HG03342 (cell line): ENCODE results near the gene TRPM3.
A peak's percentile ranks its signal among the peaks of the same experiment; 100 is the strongest.

Source experiments
- ATAC-seq: cut with Tn5 transposase; IDR thresholded peaks from one replicate; pipeline ENCODE4 v1.9.1; 2021; ENCODE audit warnings: mild to moderate bottlenecking, moderate library complexity; ENCODE audit not compliant: unreplicated experiment

Gene TRPM3

DNA sequence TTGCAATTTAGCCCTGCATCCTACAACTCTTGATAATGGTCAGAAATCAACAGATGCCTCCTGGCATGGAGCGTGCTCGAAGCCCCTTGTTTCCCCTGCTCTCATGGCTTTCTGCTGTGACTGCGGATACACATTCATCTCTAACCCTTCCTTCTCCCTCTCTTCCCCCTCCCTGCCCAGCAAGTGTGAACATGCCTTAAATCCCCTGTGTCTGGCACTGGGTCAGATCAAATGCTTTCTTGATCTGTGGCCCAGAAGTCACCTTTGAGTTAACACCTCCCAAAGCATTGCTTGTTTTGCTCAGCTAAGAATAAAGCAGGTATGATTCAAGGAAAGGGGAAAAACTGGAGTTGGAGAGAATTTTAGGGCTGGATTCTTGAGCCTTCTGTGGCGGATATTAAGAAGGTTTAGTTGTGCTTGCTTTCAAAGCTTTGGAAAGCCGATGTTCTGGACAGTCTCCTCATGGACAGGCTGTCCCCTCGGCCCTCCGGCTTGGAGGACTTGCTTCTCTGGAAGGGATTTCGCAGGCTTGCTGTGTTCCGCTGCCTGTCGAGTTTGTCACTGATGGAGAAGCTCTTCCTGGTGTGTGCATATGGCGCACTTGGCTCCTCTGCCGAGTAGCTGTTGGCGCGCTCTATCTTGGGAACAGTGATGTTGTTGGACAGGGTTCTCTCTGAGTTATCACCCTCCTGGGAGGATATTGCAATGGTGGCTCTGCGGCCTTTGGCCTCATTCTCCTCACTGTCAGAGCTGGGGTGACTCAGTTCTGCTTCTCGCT is 585.7 kb downstream of the TRPM3 start:
- ATAC-seq: no peak

DNA sequence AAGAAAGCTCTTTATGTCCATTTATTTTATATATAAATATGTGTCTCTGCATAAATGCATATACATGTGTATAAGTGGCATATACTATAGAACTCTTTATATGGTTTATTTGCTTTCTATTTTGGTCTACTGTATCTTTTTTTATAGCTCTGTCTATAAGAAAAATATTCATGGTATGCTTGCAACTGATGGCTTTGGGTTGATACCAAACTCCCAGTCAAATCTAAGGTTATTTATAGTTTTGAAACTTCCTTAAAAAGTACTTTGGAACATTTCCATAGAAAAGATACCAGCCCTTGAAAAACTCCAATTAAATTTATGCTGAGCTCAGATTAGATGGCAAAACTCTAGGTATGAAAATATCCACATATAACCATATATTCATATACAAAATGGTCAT is 587.0 kb downstream of the TRPM3 start:
- ATAC-seq: no peak

DNA sequence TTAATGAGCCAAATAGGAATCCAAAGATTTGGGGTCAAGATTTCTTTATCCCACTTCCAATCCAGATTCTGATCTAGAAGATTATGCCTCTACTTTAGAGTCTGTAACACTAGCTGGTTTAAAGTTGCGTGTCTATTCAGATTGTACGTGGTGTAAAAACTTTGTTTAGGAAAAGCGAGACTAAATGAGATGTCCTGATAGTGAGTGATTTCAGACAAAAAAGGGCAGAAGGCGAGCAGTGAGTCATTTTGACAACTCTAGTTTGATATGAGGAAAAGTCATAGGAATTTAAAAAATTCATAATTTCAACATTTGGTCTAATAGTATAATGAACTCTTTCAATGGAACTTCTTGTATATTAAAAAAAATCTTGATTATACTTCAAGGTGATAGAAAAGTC is 587.4 kb downstream of the TRPM3 start:
- ATAC-seq: no peak

DNA sequence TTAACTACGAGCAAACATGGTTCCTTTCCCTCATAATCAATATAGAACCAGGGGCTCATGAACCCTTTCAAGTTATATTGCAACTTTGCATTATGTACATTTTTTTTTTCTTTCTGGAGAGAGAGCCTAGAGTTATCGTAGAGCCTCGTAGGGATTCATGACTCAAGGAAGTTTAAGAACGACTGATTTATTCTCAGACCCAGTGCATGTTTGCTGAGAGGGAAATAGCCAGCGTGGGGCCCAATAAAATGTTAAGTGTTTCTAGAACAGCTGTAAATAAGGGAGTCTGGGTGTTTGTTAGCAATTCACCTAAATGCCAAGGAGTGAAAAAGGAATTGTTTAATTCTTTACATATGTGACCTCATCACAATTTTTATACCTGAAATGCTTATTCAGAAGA is 587.9 kb downstream of the TRPM3 start:
- no peak for ATAC-seq

DNA sequence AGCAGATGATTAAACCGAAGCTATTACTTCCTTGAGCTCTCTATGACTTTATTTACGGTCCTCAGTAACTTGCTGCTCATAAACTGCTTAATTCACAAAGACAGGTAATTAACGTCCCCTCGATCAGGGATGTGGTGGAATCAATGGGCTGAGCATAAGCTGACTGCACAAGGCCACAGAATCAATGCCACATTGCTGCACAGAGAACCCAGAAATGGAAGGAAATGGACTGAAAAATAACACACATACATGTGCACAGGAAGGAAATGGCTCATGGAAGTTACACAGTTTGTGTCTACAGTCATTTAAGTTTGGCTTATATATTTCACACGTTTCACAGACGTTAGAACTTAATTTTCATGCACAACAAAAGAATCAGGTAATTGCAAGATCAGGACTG is 588.7 kb downstream of the TRPM3 start:
- no peak for ATAC-seq

DNA sequence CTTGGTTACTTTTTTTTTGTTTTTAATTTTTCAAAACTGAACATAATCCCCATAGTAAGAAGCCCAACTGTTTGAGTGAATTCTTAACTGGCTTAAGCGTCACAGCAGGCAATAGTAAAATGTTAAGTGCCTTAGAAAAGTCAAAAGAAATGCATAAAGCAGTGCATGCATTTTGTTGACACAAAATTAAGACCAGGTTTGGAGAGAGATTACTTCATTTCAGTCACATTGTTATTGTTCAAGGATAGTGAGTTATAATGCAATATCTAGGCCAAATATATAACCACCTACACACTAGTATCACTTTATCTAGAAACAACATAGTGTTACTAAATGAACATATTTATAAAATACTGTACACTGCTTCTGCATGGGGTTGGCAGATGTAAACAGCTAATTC is 590.1 kb downstream of the TRPM3 start:
- no peak for ATAC-seq

DNA sequence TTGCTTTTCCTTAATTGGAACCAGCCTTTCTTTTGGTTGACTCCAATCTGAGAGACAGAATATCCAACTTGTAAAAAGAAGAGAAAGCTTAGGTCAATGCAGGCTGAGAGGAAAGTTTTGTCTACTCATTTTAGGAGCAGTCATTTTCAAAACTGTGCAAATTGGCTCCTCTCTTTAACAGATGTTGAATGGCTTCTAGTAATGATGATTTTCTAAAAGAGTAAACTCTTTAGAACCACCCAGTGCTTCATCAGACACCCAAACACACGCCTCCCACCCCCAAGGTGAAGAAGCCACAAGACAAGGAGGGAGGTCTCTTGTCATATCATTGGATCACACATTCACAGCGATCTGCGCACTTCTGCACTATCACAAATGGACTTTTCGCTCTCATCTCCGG is 590.7 kb downstream of the TRPM3 start:
- no peak for ATAC-seq

DNA sequence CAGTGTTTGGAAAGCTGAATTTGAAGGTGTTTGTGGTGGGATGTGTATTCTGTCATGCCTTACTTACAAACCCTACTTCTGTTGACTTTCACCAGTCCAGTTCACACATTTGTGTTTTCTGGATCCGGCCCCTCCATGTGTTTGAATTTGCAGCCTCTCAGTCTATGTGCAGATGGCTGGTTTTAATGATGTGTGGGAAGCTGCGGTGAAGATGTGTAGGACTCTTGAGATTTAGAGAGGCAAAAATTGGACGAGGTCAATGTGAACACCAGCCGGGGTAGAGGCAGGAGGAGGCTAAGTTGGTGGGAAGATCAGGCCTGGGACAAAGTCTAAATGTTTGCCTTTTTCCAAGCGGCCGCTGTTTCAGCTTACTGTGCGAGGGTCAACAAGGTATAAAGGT is 591.6 kb downstream of the TRPM3 start:
- no peak for ATAC-seq

DNA sequence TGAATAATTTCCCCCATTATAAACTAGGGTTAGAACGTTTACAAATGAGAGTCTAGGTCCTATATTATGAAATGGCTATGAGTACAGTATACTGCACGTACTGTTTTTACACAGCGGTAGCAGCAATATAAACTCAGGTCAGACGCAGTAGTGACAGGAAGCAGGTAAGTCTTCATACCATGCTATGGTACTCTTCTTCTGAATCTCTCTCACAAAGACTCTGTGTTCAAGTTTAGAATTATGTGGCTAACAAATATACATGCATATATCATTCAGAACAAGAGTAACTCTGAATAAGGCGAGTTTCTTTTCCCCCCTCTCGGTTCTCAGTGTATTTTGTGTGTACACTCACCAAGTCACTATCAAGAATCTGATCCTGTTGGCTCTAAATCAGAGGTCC is 592.0 kb downstream of the TRPM3 start:
- no peak for ATAC-seq

DNA sequence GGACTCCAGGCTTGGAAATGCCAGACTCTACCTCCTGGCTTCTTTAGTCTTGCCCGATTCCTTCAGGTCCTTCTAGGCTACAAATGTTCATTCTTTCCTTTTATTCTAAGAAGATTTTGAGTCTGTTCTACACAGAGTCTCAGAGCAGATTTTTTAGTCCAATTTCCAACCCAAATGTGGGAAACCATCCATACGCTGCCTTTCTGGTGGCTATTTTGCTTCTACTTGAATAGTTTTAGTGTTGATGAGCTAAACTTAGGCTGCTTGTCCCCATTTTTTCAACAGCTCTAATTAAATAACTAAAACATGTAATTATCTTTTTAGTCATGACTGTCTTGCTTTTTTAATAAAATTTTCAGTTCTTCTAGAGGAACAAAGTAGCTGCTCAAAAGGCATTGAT is 594.5 kb downstream of the TRPM3 start:
- no peak for ATAC-seq

DNA sequence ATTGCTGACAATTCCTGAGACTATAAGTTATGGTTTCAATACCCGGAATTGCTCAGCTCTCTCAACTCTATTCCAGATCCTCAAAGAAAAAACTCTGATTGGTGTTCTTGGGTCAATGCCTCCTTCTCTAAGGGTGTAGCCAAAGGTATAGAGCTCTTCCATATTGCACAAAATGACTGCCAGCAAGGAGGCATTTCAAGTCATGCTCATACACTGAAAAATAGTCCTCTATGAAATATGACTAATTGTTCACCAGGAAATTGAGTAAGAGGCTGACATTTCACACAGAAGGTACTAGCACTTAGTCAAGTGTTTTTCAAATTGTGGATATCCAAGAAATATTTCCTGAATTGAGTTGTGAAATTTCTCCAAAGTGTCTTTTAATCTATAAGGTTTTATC is 595.9 kb downstream of the TRPM3 start:
- no peak for ATAC-seq

DNA sequence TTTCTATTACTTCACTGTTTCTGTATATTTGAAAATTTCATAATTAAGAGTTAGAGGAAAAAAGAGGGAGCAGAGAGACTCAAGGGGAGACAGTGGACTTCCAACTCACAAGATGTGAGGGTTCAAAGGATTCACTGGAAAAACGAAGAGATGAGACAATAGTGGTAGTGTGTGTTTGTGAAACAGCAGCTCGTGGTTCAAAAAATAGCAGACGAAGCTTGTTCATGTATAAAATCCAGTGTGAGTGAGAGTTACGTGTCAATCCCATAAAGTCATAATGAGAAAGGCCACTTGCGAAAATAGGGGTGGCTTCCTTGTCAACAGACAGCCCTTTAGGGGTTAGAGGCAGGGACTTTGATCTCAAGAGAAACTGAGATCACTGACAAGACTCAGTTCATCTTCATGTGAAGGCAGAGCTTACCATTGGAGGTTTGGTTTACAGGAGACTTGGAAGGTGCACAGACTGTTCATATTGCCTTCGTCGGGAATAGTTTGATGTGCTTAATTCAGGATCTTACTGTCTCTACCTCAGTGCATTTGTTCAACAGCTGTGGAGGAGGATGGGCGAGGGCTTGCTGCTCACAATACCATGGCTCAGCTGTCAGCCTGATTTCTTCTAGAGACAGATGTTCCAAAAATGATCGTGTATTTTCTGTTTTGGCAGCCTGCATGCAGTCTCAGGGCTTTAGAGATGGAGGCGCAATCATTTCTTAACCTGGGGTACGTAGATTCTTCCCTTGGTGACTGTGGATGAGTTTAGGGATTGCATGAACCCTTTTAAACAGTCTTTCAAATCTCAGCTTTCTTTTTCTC is 601.3 kb downstream of the TRPM3 start:
- ATAC-seq: peak; percentile 76

DNA sequence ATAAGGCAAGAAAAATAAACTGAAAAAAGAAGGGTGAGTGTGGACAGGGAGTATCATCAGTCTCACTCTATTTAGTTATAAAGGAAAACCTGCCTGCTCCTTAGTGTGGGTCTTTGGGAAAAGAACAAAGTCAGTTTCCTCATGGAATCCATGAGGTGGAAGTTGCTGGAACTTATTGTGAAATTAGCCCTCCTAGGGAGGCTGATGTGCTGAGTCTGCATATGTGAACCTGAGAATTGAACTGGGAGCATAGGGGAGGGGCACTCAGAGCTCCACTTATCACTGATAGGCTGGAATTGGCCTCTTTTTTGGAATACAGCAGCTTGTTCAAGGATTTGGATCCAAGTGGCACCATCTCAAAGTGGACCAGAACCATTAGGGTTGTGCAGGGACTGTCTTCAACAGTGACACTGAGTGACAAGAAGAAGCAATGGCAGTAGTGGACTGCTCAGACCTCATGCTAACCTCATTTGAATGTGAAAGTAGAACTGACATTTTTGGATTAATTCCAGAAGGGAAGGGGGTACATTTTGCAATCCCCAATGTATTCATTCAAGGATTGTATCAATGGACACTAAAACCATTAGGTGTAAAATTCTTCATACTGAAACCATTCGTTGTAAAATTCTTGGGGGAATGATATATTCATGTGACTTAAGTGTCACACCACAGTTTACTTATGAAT is 603.4 kb downstream of the TRPM3 start:
- no peak for ATAC-seq

DNA sequence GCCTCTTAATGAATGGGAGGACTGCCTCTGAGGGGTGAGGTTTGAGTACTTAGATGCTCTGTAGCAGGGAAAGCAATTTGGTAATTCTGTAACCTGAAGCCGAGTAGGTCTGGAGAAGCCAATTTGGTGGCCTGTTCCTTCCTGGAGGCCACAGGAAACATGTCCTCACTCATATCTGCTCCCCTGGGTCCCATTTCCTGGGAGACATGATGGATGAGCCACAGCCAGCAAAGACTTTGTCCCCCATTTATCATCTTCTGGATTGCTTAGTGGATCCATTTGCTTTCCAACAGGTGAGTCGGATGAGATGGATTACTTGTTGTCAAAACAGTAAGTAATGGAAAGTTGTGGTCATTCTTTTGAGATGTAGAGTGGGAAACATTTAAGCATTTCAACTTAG is 607.1 kb downstream of the TRPM3 start:
- no peak for ATAC-seq

DNA sequence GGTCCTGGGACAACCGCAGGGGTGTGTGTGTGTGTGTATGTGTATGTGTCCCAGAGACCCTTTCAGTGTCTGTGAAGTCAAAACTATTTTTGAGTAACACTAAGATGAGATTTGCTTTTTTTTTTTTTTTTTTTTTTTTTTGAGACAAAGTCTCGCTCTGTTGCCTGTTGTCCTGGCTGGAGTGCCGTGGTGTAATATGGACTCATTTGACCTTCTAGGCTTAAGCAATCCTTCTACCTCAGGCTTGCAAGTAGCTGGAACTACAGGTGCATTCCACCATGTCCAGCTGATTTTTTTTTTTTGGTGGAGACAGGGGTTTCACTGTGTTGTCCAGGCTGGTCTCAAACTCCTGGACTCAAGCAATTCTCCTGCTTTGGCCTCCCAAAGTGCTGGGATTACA is 609.6 kb downstream of the TRPM3 start:
- ATAC-seq: no peak

DNA sequence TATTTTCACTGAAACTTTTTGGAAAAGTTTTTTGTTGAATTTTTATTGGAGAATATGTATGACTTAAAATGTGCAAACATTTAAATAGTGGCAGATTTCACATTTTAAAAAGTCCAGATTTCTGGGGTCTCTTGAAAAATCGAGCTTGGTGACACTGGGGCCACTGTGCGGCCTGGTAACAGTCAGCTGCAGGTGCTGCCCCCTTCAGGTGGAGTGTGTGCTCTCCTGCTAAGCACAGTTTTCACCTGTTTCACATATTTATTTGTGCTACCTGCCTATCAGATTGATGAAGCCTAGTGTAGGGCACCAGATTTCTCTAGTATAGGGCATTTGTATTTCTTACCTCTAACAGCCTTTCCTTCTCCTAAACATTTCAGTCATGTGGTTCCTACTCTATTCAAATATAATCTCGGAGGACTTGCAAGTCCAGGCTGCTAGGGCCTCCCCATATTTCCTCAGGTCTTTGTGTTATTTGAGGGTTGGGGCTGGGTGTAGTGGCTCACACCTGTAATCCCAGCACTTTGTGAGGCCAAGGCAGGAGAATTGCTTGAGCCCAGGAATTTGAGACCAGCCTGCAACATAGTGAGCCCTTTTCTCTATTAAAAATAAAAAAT is 611.2 kb downstream of the TRPM3 start:
- no peak for ATAC-seq

DNA sequence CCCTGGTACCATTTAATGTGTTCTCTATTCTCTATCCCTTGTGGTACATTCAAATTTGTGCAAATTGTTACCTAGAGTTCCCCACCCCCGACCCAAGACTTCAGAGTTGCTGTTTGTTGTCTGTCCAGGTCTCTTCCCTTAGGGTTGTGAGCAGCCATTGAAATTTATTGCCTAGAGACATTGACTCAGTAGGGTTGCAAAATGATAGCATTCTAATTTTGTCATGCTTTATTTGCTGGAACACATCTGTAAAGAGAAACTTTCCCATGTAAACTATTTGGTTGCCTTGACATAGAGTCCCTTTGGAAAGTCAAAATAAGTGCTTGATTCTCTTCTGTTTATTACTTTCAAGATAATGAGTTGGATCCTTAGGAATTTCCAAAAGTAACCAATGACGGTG is 615.3 kb downstream of the TRPM3 start:
- ATAC-seq: no peak

DNA sequence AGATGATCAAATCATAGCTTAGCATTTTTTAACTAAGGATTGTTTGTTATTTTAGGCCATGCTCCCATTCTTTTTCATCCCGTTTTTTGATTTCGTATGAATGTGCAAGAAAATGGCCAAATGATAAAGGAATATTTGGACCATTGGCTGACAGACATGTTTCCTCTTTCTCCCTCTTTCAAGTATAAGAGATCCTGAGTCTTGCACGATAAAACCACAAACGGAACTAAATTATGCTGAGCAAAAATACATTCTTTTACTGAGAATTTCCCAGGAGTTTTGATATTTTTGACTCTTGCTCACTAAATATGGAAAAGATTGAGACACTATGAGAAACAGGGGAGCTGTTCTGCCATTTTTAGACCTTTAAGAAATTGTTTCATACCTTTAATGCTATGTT is 616.6 kb downstream of the TRPM3 start:
- ATAC-seq: no peak

DNA sequence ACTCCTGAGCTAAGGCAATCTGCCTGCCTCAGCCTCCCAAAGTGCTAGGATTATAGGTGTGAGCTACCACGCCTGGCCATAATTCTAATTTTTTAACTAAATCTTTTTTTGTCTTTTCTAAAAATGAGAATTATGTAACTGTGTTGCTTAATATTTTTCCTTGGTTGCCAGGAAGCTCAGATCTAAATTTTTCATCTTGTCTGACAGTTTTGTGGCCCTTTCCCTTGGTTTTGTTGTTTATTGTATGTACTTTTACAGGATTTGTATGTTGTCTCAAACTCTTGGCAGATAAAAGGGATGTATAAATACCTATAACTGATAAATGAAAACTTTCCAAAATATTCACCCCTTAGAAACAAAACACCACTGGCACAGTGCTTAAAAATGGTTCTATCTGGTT is 618.7 kb downstream of the TRPM3 start:
- no peak for ATAC-seq

DNA sequence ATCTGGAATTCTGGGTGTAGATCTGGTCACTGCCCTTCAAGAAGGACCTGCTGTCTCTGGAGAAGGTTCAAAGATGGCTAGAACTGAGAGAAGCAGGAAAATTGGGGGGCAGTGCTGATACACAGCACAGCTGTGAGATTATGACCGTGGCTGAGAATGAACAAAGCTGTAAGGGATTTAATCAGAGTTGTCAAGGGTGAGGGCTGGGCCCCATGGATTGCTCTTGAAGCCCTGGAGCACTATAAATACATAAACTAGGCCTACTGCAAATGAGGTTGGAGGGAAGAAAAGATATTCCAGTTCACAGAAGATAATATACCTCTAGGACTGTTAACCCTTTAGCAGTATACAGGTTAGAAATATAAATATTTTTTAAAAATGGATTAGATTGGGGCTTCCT is 620.6 kb downstream of the TRPM3 start:
- no peak for ATAC-seq

DNA sequence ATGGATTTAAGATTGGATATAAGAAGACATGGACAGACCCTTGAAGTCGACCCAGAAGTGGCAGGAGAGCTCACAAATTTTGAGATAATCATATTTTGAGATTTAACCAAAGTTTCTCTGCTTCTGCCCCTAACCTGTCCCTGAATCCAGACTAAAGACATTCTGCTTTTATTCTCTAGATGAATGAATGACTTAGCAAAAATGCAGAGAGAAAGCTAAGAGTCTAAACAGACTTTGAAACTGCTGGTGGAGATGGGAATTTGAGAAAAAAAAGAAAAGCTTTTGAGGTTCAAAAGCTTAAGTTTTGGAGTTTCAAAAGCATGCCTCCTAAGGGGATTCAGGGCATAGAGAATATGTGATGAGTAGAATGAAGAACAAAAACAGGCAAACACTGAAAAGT is 621.8 kb downstream of the TRPM3 start:
- no peak for ATAC-seq

DNA sequence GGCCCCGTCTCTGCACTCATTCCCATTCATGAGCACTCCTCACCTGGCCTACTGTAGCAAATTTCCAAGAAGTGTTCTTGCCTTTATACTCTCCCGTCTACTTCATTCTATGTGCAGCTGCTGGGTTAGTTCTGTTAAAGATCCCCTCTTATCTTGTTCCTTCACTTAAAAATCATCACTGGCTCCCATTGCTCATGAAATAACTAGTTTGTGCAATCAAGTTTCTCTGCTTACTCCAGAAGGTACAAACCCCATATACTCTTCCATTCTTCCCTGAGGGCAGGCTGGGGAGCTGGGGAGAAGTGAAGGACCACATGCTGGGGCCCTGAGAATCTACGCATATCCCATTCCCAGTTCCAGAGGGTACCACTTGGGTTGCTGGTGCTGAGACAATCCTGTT is 622.6 kb downstream of the TRPM3 start:
- ATAC-seq: no peak
